Retinal pigment epithelial cell (primary cell): ENCODE measurements around the gene COBL.

Source experiments
- DNase-seq: peaks from one replicate; pipeline ENCODE4 v3.0.0-alpha.2; 2010; ENCODE audit warnings: low read depth
- H3K4me3 ChIP-seq: 2 replicates; pipeline ENCODE4 v1.5.1; 2011; ENCODE audit warnings: mild to moderate bottlenecking, low read length, control low read depth, moderate library complexity
- CTCF ChIP-seq: conservative IDR thresholded peaks from 2 replicates; pipeline ENCODE4 v1.5.1; 2011; ENCODE audit warnings: low read depth, low read length, control low read depth, inconsistent platforms

The COBL gene

GRCh38 chr7:51278797-51279196, 37.8 kb downstream of the COBL start:
- H3K4me3 ChIP-seq: no peak overlapping the region
- DNase-seq: no peak
- TF ChIP-seq CTCF: no peak

GRCh38 chr7:51276967-51277366, 39.6 kb downstream of the COBL start:
- H3K4me3 ChIP-seq: no peak overlapping the region
- DNase-seq: no peak
- no peak for TF ChIP-seq CTCF

GRCh38 chr7:51276091-51276605, 40.5 kb downstream of the COBL start:
- no peak overlapping the region for H3K4me3 ChIP-seq
- TF ChIP-seq CTCF: no peak
- no peak for DNase-seq

GRCh38 chr7:51275532-51275931, 41.1 kb downstream of the COBL start:
- TF ChIP-seq CTCF: no peak
- DNase-seq: no peak
- no peak overlapping the region for H3K4me3 ChIP-seq

GRCh38 chr7:51274955-51275354, 41.7 kb downstream of the COBL start:
- H3K4me3 ChIP-seq: no peak overlapping the region
- TF ChIP-seq CTCF: no peak
- no peak for DNase-seq

- DNase-seq: no peak
- no peak for TF ChIP-seq CTCF
- H3K4me3 ChIP-seq: no peak overlapping the region
Observed at GRCh38 chr7:51274001-51274400, 42.6 kb downstream of the COBL start.

- H3K4me3 ChIP-seq: no peak overlapping the region
- TF ChIP-seq CTCF: no peak
- DNase-seq: no peak
Observed at GRCh38 chr7:51273360-51273759, 43.2 kb downstream of the COBL start.
